ENCODE measurements around the gene ANKRD33B. TPM values are rescaled to one million over a fixed set of nuclear protein-coding genes. Genes with fewer than 3 reads are reported as not detected.

Gene ANKRD33B
- total and polyA plus RNA-seq, 2 of the 8 experiments (the other 6 are each of a cell fraction or from before 2014, with no cell fraction given), result 6.9 to 20.6 TPM

GRCh38 chr5:10543585-10544040 is 20.3 kb upstream of the ANKRD33B start (continued):
- no peak for TF ChIP-seq CHD7 (IDR thresholded peaks at IDR 0.05; ENCODE audit: insufficient replicate concordance, low read length)
- no peak for TF ChIP-seq KDM5A (IDR thresholded peaks at IDR 0.05; ENCODE audit: low read length)
- no peak for TF ChIP-seq SP1 (IDR thresholded peaks at IDR 0.05; ENCODE audit: low read depth, low read length)
- TF ChIP-seq BCL11A (IDR thresholded peaks at IDR 0.05; ENCODE audit: low read depth in 2 of 2, low read length in 2 of 2), result no peak
- no peak for TF ChIP-seq RBBP5 (IDR thresholded peaks at IDR 0.05; ENCODE audit: borderline replicate concordance, low read depth, low read length)
- no peak for TF ChIP-seq NRF1 (IDR thresholded peaks at IDR 0.05; ENCODE audit: low read depth, low read length)
- TF ChIP-seq YY1 (IDR thresholded peaks at IDR 0.05; ENCODE audit: low read depth, low read length), result no peak
- no peak for TF ChIP-seq TEAD4 (IDR thresholded peaks at IDR 0.05; ENCODE audit: low read depth, low read length)
- TF ChIP-seq CREB1 (IDR thresholded peaks at IDR 0.05), result no peak
